Liver (tissue), 9 donors: ENCODE results near the gene GPC1. TPM values are rescaled to one million over a fixed set of nuclear protein-coding genes. Genes with fewer than 3 reads are reported as not detected.

Source experiments
- DNase-seq: peaks from one replicate; pipeline ENCODE4 v3.0.0-alpha.2; 2017; ENCODE audit warnings: low spot score
- H3K27ac ChIP-seq, 2 donors: one replicate each; pipeline ENCODE4 v1.7.0; 2013; ENCODE audit warnings: inconsistent platforms in 2 of 2, low read length in 2 of 2, control low read depth in 1 of 2, low read depth in 1 of 2, mild to moderate bottlenecking in 1 of 2
- H3K27me3 ChIP-seq, 4 donors: one replicate each; pipeline versions ENCODE4 v1.6.1 to v1.7.0; 2013; ENCODE audit warnings: low read length in 3 of 4, inconsistent platforms in 1 of 4, mild to moderate bottlenecking in 1 of 4, moderate library complexity in 1 of 4; ENCODE audit not compliant: control insufficient read depth in 4 of 4, insufficient read depth in 4 of 4
- H3K36me3 ChIP-seq, 4 donors: one replicate each; pipeline versions ENCODE4 v1.6.1 to v1.7.0; 2013; ENCODE audit warnings: low read length in 3 of 4, mild to moderate bottlenecking in 3 of 4, low read depth in 1 of 4, moderate library complexity in 1 of 4; ENCODE audit not compliant: control insufficient read depth in 4 of 4, insufficient read depth in 3 of 4
- H3K4me1 ChIP-seq, 4 donors: one replicate each; pipeline versions ENCODE4 v1.6.1 to v1.7.0; 2013; ENCODE audit warnings: low read length in 3 of 4, mild to moderate bottlenecking in 3 of 4, moderate library complexity in 1 of 4; ENCODE audit not compliant: control insufficient read depth in 4 of 4, insufficient read depth in 4 of 4
- H3K4me3 ChIP-seq, 3 donors: one replicate each; pipeline versions ENCODE4 v1.6.1 to v1.7.0; 2013; ENCODE audit warnings: low read length in 3 of 3, control low read depth in 1 of 3, low read depth in 1 of 3, mild to moderate bottlenecking in 1 of 3
- H3K9ac ChIP-seq, 2 donors: one replicate each; pipeline ENCODE4 v1.7.0; 2013; ENCODE audit warnings: low read length in 2 of 2, mild to moderate bottlenecking in 2 of 2, moderate library complexity in 2 of 2, control low read depth in 1 of 2, low read depth in 1 of 2
- H3K9me3 ChIP-seq, 4 donors: one replicate each; pipeline versions ENCODE4 v1.6.1 to v1.7.0; 2013; ENCODE audit warnings: low read length in 3 of 4; ENCODE audit not compliant: control insufficient read depth in 4 of 4
- EGR1 ChIP-seq, 2 donors: IDR thresholded peaks; 2 replicates each; pipeline ENCODE4 v1.6.1; 2016 to 2018; ENCODE audit warnings: antibody characterized with exemption in 2 of 2, low read depth in 2 of 2
- GABPA ChIP-seq, 2 donors: IDR thresholded peaks in 1 of 2; conservative IDR thresholded peaks in 1 of 2; 2 replicates each; pipeline ENCODE4 v1.6.1; 2016; ENCODE audit warnings: antibody characterized with exemption in 2 of 2, mild to moderate bottlenecking in 1 of 2, moderate library complexity in 1 of 2
- HNF4G ChIP-seq: IDR thresholded peaks from 2 replicates; pipeline ENCODE4 v1.6.1; 2016; ENCODE audit warnings: antibody characterized with exemption
- JUND ChIP-seq, 2 donors: IDR thresholded peaks; 2 replicates each; pipeline ENCODE4 v1.6.1; 2016; ENCODE audit warnings: antibody characterized with exemption in 2 of 2
- MAX ChIP-seq: IDR thresholded peaks from 2 replicates; pipeline ENCODE4 v1.6.1; 2016; ENCODE audit warnings: antibody characterized with exemption
- NR2F2 ChIP-seq: IDR thresholded peaks from 2 replicates; pipeline ENCODE4 v1.6.1; 2016; ENCODE audit warnings: antibody characterized with exemption
- RAD21 ChIP-seq, 2 donors: IDR thresholded peaks; 2 replicates each; pipeline ENCODE4 v1.6.1; 2016; ENCODE audit warnings: antibody characterized with exemption in 2 of 2, mild to moderate bottlenecking in 2 of 2
- SP1 ChIP-seq: IDR thresholded peaks from 2 replicates; pipeline ENCODE4 v1.6.1; 2018; ENCODE audit warnings: antibody characterized with exemption, mild to moderate bottlenecking
- WGBS: extraction: QIAGEN DNeasy Blood & Tissue Kit; methylation state at CpG from one replicate; pipeline ENCODE4 v1.1.7; 2013; 5-methylcytosine and 5-hydroxymethylcytosine counted together
- polyA plus RNA-seq, 2 donors: library from polyadenylated mRNA; stranded (reverse) in 1 of 2; unstranded in 1 of 2; fragments of 200-250 nt in 1 of 2; fragments of >200 nt in 1 of 2; fragmentation: Nextera tagmentation in 1 of 2; extraction: Ambion mirVana in 1 of 2; gene quantifications; one replicate each; pipeline versions ENCODE4 v1.2.1 to v1.2.3, GENCODE V29; 2013 to 2015
- total RNA-seq, 2 donors: library from RNA; depleted of rRNA; stranded (reverse); fragments of >200 nt; gene quantifications; one replicate each; pipeline ENCODE4 v1.2.3, GENCODE V29; 2014
- TF ChIP-seq, protein P1 (sequence below): fragments of 150-350 bp; IDR thresholded peaks from 2 replicates; pipeline ENCODE4 v1.5.1; 2017; ENCODE audit warnings: improper control_type of control experiment, low read depth, low read length; ENCODE audit not compliant: missing input control
- TF ChIP-seq, protein P2 (sequence below): IDR thresholded peaks from 2 replicates; pipeline ENCODE4 v1.6.1; 2016; ENCODE audit warnings: antibody characterized with exemption
- TF ChIP-seq, protein P3 (sequence below): IDR thresholded peaks from 2 replicates; pipeline ENCODE4 v1.6.1; 2016; ENCODE audit warnings: antibody characterized with exemption, mild to moderate bottlenecking
- donor health status: healthy.
- donor health status: healthy.
- donor health status: healthy.
- donor health status: healthy.
- donor health status: healthy.

The GPC1 gene
- total and polyA plus RNA-seq, 4 donors, result 3.2 to 41.0 (median 9.1) TPM

DNA sequence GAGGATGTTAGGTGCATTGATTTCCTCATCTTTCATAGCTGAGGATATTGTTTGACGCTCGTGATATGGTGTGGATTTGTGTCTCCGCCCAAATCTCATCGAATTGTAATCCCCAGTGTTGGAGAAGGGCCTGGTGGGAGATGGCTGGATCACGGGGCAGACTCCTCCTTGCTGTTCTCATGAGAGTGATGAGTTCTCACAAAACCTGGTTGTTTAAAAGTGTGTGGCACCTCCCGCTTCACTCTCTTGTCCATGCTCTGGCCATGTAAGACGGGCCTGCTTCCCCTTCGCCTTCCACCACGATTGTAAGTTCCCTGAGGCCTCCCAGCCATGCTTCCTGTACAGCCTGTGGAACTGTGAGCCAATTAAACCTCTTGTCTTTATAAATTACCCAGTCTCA is 28.4 kb upstream of the GPC1 start:
- no peak for DNase-seq
- WGBS, result 94% methylated on average over 9 of the region's 9 CpGs
- Histone ChIP-seq H3K9me3 (no peaks in the 10 kb centered on the region), H3K4me3 (no peak overlapping the region), H3K4me1 (no peaks in the 10 kb centered on the region), H3K9ac (no peak overlapping the region), H3K27ac (no peak overlapping the region), H3K27me3 (no peaks in the 10 kb centered on the region), H3K36me3 (no peaks in the 10 kb centered on the region)
- TF ChIP-seq, protein P1, sequence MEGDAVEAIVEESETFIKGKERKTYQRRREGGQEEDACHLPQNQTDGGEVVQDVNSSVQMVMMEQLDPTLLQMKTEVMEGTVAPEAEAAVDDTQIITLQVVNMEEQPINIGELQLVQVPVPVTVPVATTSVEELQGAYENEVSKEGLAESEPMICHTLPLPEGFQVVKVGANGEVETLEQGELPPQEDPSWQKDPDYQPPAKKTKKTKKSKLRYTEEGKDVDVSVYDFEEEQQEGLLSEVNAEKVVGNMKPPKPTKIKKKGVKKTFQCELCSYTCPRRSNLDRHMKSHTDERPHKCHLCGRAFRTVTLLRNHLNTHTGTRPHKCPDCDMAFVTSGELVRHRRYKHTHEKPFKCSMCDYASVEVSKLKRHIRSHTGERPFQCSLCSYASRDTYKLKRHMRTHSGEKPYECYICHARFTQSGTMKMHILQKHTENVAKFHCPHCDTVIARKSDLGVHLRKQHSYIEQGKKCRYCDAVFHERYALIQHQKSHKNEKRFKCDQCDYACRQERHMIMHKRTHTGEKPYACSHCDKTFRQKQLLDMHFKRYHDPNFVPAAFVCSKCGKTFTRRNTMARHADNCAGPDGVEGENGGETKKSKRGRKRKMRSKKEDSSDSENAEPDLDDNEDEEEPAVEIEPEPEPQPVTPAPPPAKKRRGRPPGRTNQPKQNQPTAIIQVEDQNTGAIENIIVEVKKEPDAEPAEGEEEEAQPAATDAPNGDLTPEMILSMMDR, result no peak
- TF ChIP-seq MAX (no peak), EGR1 (IDR thresholded peaks at IDR 0.05; ENCODE audit: low read depth in 2 of 2) (no peak), GABPA (IDR thresholded peaks at IDR 0.05 in 1 of 2, conservative IDR thresholded peaks at IDR 0.05 in 1 of 2) (no peak), HNF4G (no peak), SP1 (no peak), RAD21 (IDR thresholded peaks at IDR 0.05) (no peak), NR2F2 (no peak), JUND (IDR thresholded peaks at IDR 0.05) (no peak)
- TF ChIP-seq, protein P2, sequence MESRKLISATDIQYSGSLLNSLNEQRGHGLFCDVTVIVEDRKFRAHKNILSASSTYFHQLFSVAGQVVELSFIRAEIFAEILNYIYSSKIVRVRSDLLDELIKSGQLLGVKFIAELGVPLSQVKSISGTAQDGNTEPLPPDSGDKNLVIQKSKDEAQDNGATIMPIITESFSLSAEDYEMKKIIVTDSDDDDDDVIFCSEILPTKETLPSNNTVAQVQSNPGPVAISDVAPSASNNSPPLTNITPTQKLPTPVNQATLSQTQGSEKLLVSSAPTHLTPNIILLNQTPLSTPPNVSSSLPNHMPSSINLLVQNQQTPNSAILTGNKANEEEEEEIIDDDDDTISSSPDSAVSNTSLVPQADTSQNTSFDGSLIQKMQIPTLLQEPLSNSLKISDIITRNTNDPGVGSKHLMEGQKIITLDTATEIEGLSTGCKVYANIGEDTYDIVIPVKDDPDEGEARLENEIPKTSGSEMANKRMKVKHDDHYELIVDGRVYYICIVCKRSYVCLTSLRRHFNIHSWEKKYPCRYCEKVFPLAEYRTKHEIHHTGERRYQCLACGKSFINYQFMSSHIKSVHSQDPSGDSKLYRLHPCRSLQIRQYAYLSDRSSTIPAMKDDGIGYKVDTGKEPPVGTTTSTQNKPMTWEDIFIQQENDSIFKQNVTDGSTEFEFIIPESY, result no peak
- TF ChIP-seq, protein P3, sequence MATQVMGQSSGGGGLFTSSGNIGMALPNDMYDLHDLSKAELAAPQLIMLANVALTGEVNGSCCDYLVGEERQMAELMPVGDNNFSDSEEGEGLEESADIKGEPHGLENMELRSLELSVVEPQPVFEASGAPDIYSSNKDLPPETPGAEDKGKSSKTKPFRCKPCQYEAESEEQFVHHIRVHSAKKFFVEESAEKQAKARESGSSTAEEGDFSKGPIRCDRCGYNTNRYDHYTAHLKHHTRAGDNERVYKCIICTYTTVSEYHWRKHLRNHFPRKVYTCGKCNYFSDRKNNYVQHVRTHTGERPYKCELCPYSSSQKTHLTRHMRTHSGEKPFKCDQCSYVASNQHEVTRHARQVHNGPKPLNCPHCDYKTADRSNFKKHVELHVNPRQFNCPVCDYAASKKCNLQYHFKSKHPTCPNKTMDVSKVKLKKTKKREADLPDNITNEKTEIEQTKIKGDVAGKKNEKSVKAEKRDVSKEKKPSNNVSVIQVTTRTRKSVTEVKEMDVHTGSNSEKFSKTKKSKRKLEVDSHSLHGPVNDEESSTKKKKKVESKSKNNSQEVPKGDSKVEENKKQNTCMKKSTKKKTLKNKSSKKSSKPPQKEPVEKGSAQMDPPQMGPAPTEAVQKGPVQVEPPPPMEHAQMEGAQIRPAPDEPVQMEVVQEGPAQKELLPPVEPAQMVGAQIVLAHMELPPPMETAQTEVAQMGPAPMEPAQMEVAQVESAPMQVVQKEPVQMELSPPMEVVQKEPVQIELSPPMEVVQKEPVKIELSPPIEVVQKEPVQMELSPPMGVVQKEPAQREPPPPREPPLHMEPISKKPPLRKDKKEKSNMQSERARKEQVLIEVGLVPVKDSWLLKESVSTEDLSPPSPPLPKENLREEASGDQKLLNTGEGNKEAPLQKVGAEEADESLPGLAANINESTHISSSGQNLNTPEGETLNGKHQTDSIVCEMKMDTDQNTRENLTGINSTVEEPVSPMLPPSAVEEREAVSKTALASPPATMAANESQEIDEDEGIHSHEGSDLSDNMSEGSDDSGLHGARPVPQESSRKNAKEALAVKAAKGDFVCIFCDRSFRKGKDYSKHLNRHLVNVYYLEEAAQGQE, result no peak

DNA sequence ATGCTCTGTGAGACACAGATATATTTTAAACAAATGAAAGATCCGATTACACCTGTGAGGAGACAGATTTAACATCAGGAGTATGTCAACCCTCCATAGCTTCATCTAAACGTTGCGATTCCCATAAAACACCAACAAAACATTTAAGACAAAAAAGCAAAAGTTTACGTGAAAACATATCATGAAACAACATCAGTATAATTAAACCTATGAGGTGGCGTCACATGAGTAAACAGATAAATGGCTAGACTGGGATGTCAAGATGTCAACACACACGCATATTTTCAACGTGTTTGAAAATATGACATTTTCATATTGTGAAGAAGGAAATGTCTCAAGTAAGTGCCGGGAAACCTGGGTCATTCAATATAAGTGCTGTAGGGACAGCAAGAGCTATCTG is 25.5 kb upstream of the GPC1 start:
- H3K4me3 ChIP-seq, result no peak overlapping the region
- 82% methylated on average over 8 of the region's 8 CpGs for WGBS
- H3K36me3 ChIP-seq, result no peaks in the 10 kb centered on the region
- TF ChIP-seq JUND (IDR thresholded peaks at IDR 0.05) (no peak), EGR1 (IDR thresholded peaks at IDR 0.05; ENCODE audit: low read depth in 2 of 2) (no peak), SP1 (no peak), RAD21 (IDR thresholded peaks at IDR 0.05) (no peak), MAX (no peak)
- TF ChIP-seq, protein P1, result no peak
- TF ChIP-seq, protein P2, result no peak
- TF ChIP-seq, protein P3, result no peak
- DNase-seq, result no peak
- no peaks in the 10 kb centered on the region for H3K9me3 ChIP-seq
- H3K27ac ChIP-seq, result no peak overlapping the region
- H3K4me1 ChIP-seq, result no peaks in the 10 kb centered on the region
- H3K9ac ChIP-seq, result no peak overlapping the region
- H3K27me3 ChIP-seq, result no peaks in the 10 kb centered on the region
